Upper lobe of left lung (tissue), 6 donors: ENCODE results near the gene ITPR2. TPM values are rescaled to one million over a fixed set of nuclear protein-coding genes. Genes with fewer than 3 reads are reported as not detected.

Experiments used
- ATAC-seq, 2 donors: fragments of 200-7000 bp; cut with Tn5 transposase; one replicate each; pipeline ENCODE4 v1.9.1; 2022; ENCODE audit warnings: mild to moderate bottlenecking in 2 of 2, moderate library complexity in 2 of 2; ENCODE audit not compliant: low FRiP score in 2 of 2
- DNase-seq, 2 donors: peaks; one replicate each; pipeline ENCODE4 v3.0.0-alpha.2; 2019 to 2020
- H3K27ac ChIP-seq, 4 donors: fragments of 200-600 bp; sonication (generic); one replicate each; pipeline ENCODE4 v1.5.1; 2016 to 2019
- H3K27me3 ChIP-seq, 4 donors: fragments of 200-600 bp; sonication (generic); one replicate each; pipeline ENCODE4 v1.5.1; 2017 to 2019
- H3K36me3 ChIP-seq, 4 donors: fragments of 200-600 bp; sonication (generic); one replicate each; pipeline ENCODE4 v1.5.1; 2016 to 2019
- H3K4me1 ChIP-seq, 4 donors: fragments of 200-600 bp; sonication (generic); one replicate each; pipeline ENCODE4 v1.5.1; 2018 to 2019
- H3K4me3 ChIP-seq, 4 donors: fragments of 200-600 bp; sonication (generic); one replicate each; pipeline ENCODE4 v1.5.1; 2017 to 2019; ENCODE audit warnings: mild to moderate bottlenecking in 2 of 4, moderate library complexity in 1 of 4
- H3K9me3 ChIP-seq, 4 donors: fragments of 200-600 bp; sonication (generic); one replicate each; pipeline ENCODE4 v1.5.1; 2018 to 2019
- CTCF ChIP-seq, 6 experiments: fragments of 450-650 bp in 4 of 6; fragments of 200-600 bp in 2 of 6; sonication (generic) in 2 of 6; IDR thresholded peaks; one replicate each; pipeline ENCODE4 v1.5.1; 2016 to 2019; ENCODE audit warnings: antibody characterized with exemption in 6 of 6
- EP300 ChIP-seq, 4 donors: sonication (generic); formaldehyde crosslinking; IDR thresholded peaks; one replicate each; pipeline ENCODE4 v1.5.1; 2017; ENCODE audit warnings: antibody characterized with exemption in 4 of 4, control low read depth in 2 of 4
- POLR2A ChIP-seq, 4 donors: fragments of 450-650 bp; IDR thresholded peaks; one replicate each; pipeline ENCODE4 v1.5.1; 2016 to 2017; ENCODE audit warnings: antibody characterized with exemption in 4 of 4, mild to moderate bottlenecking in 2 of 4
- POLR2AphosphoS5 ChIP-seq, 2 donors: sonication (generic); formaldehyde crosslinking; IDR thresholded peaks; one replicate each; pipeline ENCODE4 v1.5.1; 2017; ENCODE audit warnings: antibody characterized with exemption in 2 of 2
- WGBS, 2 donors: methylation state at CpG; one replicate each; pipeline ENCODE4 v1.1.5; 2017 to 2018; 5-methylcytosine and 5-hydroxymethylcytosine counted together
- small RNA-seq, 4 donors: library from RNA; depleted of rRNA; stranded (forward); fragments of <200 nt; gene quantifications; one replicate each; pipeline ENCODE3, GENCODE V24; 2016
- total RNA-seq, 6 donors: library from RNA; depleted of rRNA in 4 of 6; stranded (reverse); fragments of >200 nt in 4 of 6; gene quantifications; one replicate each; pipeline versions ENCODE4 v1.1.0 to v1.2.1, GENCODE V29; 2016 to 2021
- donor health status: DM: no; HTN: no; CAD: no; lungs with moderate emphysema.
- donor health status: DM: no; HTN: yes; CAD: no; lungs with severe emphysema.

The ITPR2 gene
- total RNA-seq, 6 donors from 2014 or later: 35.5 to 115 (median 45.0) TPM

GRCh38 chr12:26290565-26290964 is 542.4 kb downstream of the ITPR2 start:
- no peaks in the 10 kb centered on the region for H3K9me3 ChIP-seq
- H3K27me3 ChIP-seq: no peaks in the 10 kb centered on the region
- H3K4me3 ChIP-seq: no peak overlapping the region
- WGBS, 2 donors: 70 to 77% methylated on average over 2 of the region's 2 CpGs
- no peak overlapping the region for H3K27ac ChIP-seq
- no peak for TF ChIP-seq EP300 (IDR thresholded peaks at IDR 0.05)
- no peak for TF ChIP-seq POLR2A (IDR thresholded peaks at IDR 0.05)
- no peak for TF ChIP-seq CTCF (IDR thresholded peaks at IDR 0.05)
- no peak for TF ChIP-seq POLR2AphosphoS5 (IDR thresholded peaks at IDR 0.05)
- peaks cover 0 to 8% (median 0%) of the 10 kb centered on the region in 4 donors for H3K4me1 ChIP-seq
- H3K36me3 ChIP-seq: no peaks in the 10 kb centered on the region
- DNase-seq: no peak
- no peak for ATAC-seq

- TF ChIP-seq POLR2AphosphoS5 (IDR thresholded peaks at IDR 0.05) (no peak), EP300 (IDR thresholded peaks at IDR 0.05) (no peak), CTCF (IDR thresholded peaks at IDR 0.05) (no peak), POLR2A (IDR thresholded peaks at IDR 0.05) (no peak)
- WGBS, 2 donors: 76 to 89% methylated on average over 4 to 14 of the region's 14 CpGs
- DNase-seq (peak in 1 of 2 donors; percentile 25), ATAC-seq (peak in 1 of 2 donors; percentile 64)
- Histone ChIP-seq H3K4me1 (peaks cover 0 to 8% (median 0%) of the 10 kb centered on the region in 4 donors), H3K9me3 (no peaks in the 10 kb centered on the region), H3K4me3 (no peak overlapping the region), H3K36me3 (no peaks in the 10 kb centered on the region), H3K27ac (peak overlapping the region in 1 of 4 donors; percentile 11), H3K27me3 (no peaks in the 10 kb centered on the region)
Measured at GRCh38 chr12:26287671-26288381, 545.2 kb downstream of the ITPR2 start.

Small RNAs within 50 kb of the gene (small RNA-seq; reads per million reads assigned to genes)
- 0 to 0.11 (median 0) reads per million in 4 donors for gene RNA5SP354

Other genes starting within 250 kb of the ITPR2 start
- 10 to 100 TPM in 4 of 6 donors, 1 to 10 TPM in 2; 7.2 to 16.8 (median 11.5) TPM for gene INTS13, start 104.8 kb upstream of the ITPR2 start, total RNA-seq
- gene FGFR1OP2, start 105.3 kb upstream of the ITPR2 start, total RNA-seq: 10 to 100 TPM; 30.3 to 89.7 (median 53.7) TPM
- gene TM7SF3, start 181.2 kb upstream of the ITPR2 start, total RNA-seq: 10 to 100 TPM; 33.5 to 81.1 (median 69.2) TPM
- 10 to 100 TPM in 5 of 6 donors, 1 to 10 TPM in 1; 8.3 to 78.9 (median 47.0) TPM for gene MED21, start 189.4 kb upstream of the ITPR2 start, total RNA-seq
- not detected for gene C12orf71, start 249.4 kb upstream of the ITPR2 start, total RNA-seq